Hippocampal formation (tissue), 2 donors: ENCODE measurements around the gene CCNT2.
"Not testable (repeated sequence)": the region's sequence is repeated elsewhere in the genome, so short reads cannot be mapped to it uniquely, and the experiment has no call there.

Source experiments
- DNase-seq, 2 donors: peaks; one replicate each; lab custom pipeline; 2025; lab: John Stamatoyannopoulos, UW

The CCNT2 gene

DNA sequence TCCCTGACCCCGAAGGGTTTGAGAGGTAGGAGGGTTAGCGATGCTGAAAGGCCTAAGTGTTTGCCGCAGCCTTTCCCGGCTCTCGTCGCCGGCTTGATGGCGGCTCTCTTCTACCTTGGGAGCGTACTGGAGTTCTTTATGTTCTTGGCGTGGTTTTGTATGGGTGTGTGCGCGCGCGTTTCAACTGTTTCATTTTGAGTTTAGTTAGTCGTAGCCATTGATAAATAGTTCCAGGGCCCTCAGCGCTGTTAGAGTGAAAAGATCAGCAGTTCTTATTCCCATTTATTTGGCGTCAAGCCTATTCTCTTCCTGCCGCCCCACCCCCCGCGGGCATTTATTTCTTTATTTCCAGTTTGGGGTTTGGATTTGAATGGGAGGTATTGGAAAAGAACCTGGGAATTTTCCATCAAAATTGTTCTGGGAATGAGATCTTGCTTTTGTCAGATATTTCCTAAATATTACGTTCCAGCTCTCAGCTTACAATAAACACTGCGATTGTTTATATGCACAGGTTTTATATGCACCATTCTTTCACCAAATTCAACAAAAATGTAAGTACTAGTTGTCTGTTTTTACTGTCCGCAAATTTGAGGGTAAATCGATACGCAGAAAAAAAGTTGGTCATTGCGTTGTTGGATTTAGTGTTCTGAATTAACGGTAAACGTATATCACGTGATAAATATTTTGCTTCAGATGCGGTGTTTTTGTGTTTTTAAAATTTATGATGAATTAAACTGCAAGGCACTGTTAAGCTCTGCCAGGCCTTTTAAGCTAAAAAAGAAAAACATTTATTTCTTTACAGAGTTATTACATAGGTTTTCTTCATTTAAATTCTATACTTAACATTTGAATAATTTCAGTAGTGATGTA lies 954 bp downstream of the CCNT2 start:
- DNase-seq, result no peak

DNA sequence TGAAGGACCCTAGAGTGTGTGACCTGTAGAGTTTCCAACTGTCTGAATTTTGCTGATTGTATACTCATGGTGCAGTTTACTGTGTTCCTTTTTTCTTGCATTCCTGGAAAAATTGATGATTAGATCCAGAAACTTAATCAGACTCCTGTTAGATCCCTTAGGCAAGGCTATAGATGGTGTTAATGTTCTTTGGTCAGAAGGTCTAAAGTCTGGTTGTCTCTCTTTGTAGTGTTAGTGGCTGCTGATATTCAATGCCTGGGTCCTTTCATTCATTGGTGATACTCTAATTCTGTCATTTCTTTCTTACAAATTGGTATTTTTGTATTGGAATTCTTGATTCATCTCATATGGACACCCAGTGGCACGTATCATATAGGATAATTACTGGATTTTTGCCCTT lies 6.3 kb downstream of the CCNT2 start:
- DNase-seq, result no peak

DNA sequence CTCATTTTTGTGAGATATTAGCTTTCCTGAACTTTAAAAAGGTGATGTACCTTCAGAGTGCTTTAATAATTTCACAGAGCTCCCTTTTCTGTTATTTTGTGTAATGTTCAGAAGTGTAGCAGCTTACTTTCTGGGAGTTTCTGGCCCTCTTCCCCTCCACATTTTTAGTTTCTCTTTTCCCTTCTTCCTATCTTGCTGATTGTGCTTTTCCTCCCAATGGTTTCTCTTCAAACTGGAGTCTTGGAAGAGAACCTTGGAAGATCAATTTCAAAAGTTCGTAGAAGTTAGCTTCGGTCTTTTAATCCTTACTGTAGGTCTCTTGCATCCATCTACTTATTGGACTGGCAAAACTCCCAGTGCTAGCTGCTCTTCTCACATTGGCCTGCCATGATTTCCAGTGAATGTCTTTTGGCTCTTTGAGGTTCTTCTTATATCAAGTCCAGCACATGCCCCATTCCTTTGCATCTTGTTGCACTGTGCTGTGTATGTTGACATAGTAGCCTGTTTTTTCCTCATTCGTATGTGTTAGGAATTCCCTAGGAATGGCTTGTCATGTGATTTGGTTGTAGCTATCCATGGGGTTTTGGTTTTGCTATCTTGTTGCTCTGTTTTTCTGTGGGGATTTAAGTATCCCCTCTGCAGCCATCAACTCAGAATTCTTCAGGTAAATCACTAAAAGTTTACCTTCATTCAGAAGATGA lies 7.8 kb downstream of the CCNT2 start:
- no peak for DNase-seq

DNA sequence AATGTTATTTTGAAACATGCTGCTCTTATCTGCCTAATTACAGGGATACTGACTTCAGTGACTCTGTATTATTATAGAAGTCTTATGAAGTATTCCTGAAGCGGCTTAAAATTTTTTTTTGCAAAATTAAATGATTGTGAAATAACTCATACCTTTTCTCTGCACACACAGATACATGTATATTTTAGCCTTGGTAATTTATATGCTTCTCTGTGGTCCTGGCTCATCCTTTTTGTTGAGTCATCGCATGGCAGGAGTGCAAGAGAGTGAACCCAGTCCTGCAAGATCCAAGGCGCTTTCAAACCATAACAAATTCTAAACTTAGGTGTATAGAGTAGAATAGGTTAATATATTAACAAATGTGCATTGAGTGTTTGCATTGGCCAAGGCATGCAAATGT lies 8.6 kb downstream of the CCNT2 start:
- no peak for DNase-seq

DNA sequence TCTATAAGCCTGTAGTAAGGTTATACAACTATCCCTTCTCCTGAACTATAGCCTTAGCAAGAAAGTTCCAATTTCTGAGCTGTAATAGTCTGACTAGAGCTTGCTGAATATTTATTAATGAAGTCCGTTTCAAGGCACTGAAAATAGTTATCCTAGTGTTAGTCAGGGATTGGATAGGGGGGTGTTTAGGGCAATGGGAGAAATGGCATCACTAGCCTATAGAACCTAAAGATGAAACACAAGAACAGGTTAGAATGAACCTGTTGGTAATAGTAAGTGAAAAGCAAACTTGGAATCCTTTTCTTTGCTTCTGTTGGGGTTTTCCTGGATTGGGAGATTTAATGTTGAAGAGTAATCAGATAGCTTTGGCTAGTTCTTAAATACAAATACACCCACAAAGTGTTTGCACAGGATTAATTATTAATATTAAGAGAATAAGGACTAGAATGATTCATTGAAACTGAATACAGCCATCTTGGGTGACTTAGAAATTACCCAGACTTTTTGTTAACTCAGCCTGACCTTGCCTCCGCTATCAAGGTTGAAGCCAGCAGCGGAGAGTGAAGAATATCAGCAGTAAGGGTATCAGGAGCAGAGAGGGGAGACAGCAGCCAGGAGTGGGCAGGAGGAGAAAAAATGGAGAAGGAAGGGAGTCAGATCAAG lies 14.4 kb downstream of the CCNT2 start:
- DNase-seq, result no peak

DNA sequence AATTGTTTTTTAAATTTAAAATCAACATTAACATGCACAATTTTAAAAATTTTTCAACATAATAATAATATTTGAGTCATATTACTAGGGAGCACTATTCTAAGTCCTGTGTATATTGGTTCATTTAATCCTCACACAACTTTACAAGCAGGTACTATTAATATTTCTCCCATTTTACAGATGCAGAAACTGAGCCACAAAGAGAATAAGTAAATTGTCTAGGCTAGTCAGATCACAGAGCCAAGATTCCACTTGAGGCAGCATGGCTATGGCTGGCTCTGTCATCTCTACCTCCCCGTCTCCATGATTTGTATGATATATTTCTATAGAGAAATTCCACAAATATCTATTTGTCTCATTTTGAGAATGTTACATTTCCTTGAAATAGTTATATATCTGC lies 15.1 kb downstream of the CCNT2 start:
- DNase-seq, result no peak

DNA sequence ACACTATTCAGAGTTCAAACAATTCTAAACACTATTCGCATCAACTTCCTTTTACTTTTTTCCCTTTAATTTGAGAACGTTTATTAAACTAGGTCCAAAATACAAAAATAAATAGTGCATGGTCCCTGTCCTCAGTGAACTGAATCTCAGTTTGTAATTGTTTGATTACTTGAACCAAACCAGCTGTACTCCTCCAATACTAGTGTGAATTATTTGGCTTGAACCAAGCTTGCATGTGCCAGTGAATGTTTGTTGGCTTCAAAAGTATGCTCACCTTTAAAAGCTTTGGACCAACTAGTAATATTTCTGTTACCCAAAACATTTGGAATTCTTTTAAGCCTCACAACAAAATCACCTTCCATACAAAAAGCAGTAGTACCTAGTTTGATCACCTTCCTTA lies 15.5 kb downstream of the CCNT2 start:
- no peak for DNase-seq

DNA sequence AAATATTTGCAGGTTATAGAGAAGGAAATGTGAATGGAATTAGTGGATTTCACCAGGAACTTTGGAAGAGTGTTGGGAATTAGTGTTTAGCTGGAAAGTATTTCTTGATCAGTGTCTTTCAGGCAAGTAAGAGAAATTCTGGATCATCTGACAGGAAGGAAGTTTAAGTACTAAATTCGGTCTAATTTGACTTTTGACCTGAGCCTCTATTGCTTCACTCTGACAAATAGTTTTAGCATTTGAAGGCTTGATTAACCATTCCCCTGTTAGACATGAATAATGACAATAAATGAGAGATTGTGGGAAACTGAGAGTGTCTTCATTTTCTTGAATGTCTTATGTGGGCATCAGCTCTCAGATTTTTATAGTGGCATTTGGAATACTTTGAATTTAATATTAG lies 16.0 kb downstream of the CCNT2 start:
- DNase-seq, result no peak

DNA sequence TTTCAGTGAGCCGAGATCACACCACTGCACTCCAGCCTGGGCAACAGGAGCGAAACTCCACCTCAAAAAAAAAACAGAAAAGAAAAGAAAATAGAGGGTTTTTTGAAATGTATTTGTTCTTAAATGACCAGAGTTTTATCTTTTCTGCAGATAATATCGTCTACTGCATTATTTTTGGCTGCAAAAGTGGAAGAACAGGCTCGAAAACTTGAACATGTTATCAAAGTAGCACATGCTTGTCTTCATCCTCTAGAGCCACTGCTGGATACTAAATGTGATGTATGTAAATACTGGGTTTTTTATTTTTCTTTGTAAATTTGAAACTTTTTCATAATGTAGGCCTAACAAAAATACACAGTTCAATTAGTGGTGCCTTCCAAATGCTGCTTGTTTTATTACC lies 18.1 kb downstream of the CCNT2 start:
- DNase-seq, result no peak

DNA sequence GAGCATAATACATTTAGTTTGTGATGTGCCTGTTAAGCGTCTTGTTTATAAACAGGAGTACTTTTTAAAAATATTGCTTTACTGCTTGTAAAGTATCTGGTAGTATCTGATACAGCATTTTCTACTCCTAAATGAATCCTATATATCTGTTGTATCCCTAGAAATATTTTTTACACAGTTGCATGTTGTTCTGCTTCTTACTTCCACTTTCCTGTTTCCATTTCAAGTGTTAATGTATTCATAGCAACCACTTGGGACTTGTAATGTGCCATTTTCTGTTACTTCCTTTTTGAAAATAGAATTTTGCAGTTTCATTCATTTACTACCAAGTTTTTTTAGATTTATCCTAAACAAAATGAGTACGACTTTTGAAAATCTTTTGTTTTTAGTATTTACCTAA lies 24.9 kb downstream of the CCNT2 start:
- DNase-seq, result no peak

DNA sequence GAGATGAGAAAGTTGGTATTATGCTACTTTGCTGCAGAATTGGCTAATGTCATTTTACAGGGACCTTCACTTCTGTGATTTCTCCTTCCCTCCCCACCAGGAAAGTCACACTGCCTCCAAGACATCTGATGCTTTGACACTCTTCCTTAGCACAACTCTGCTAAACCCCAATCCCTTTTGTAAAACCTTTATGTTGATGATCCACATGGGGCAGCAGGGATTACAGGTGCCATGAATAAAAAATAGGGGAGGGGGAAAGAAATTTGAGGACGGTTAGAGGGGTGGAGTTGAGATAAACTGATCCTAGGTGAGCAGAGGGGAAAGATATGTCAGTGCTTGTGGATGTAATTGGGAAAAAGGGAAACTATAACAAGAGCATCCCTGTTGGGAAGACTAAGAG lies 26.4 kb downstream of the CCNT2 start:
- no peak for DNase-seq

DNA sequence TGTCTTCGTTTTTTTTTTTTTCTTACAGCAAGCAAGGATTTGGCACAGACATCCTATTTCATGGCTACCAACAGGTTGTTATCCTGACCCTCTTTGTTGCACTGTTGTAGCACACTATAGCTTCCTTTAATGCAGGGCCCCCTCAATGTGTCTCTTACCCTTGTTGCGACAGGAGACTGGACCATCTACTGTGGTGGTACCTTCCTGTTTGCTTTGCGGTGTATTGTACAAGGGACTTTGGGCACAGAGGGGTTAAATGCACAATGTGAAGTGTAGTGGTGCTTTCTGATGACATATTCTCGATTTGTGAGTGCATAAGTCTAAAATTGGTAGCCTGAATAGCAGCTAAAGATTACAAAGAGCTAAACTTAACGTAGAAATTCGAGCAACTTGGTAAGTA lies 27.5 kb downstream of the CCNT2 start:
- DNase-seq, result no peak

DNA sequence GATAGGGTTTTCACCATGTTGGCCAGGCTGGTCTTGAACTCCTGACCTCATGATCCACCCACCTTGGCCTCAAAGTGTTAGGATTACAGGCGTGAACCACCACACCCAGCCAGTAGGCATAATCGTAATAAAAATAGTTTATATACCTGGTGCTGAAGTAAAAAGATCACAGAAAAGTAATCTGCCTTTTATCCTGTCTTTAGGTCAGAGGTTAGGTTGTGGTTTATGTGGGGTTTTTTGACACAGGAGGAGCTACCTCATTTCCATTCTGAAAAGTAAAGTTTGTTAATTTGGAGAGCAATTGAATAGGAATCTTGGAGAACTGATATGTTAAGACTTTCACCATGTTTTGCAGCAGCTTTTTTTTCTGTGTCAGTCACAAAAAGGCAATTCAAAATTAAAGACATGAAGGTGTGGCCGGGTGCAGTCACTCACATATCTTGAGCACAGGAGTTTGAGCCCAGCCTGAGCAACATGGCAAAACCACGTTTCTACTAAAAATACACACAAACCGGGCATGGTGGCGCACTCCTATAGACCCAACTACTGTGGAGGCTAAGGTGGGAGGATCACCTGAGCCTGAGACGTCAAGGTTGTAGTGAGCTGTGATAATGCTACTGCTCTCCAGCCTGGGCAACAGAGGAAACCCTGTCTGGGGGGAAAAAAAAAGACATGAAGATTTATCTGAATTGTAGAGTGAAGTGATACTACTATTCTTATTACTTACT lies 31.5 kb downstream of the CCNT2 start:
- no peak for DNase-seq

DNA sequence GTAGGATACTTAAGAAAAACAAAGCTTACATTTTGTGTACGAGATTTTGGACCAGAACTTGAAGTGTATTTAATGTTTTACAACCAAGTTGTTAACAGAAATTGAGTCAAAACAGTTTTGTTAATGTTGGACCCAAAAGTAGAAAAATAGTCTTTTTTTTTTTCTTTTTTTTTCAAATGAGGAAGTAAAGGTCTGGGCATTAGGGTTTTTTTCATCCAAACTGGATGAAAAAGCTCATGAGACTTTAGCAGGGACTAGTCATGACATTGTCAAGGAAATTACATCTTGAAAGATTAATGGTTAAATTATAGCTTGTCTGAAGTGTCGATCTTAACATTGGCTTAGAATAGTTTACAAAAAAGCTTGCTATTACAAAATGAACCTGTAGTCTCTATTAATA lies 32.3 kb downstream of the CCNT2 start:
- no peak for DNase-seq

DNA sequence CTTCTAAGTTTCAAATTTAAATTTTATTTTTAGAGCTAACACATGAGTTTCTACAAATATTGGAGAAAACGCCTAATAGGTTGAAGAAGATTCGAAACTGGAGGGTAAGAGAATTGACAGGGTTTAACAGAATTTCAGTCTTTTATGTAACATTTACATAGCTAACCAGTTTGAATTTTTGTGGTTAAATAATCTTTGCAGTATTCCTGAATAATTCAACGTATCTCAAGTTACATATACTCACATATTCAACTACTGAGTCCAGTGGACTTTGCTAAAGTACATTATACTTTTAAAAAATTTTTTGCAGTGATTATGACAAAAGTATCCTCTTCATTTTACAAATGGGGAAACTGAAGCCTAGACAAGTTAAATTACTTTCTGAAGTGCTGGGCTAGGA lies 34.0 kb downstream of the CCNT2 start:
- no peak for DNase-seq

DNA sequence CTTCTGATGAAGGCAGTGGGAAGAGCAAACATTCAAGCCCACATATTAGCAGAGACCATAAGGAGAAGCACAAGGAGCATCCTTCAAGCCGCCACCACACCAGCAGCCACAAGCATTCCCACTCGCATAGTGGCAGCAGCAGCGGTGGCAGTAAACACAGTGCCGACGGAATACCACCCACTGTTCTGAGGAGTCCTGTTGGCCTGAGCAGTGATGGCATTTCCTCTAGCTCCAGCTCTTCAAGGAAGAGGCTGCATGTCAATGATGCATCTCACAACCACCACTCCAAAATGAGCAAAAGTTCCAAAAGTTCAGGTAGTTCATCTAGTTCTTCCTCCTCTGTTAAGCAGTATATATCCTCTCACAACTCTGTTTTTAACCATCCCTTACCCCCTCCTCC lies 35.4 kb downstream of the CCNT2 start:
- DNase-seq, result no peak

DNA sequence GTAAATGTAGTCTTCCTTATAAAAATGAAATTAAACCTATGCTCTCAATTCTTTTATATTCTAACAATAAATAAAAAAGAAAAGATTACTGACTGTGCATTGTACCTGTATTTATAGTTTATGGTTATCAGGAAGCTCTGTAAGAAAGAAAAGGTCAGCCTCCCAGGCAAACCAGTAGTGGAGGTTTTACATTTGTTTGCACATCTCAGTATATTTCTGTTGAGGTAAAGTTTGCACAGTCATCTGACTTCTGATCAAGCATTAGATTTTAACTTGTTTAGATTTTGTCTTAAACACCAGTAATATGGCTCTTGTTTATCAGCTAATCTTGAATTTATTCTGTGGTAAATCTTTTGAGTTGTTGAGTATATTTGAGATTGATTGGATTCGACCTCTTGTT lies 37.1 kb downstream of the CCNT2 start:
- no peak for DNase-seq

DNA sequence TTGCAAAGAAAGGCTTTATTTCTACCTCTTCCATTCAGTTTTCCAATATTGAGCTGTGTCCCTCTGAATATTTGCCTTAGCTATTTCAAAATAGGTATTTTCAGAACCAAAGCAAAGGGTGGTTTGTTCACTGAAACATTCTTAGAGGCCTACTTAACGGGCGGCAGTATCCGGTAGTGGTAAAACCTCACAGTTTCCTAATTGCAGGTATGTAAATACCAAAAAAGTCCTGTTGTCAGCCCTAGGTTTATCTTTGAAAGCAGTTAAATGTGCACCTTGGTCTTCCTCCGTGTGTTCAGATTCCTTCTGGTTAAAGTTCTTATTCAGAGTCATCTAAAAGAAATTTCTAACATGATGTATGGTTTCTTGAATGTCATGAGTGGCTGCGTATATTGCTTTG lies 38.9 kb downstream of the CCNT2 start:
- no peak for DNase-seq

DNA sequence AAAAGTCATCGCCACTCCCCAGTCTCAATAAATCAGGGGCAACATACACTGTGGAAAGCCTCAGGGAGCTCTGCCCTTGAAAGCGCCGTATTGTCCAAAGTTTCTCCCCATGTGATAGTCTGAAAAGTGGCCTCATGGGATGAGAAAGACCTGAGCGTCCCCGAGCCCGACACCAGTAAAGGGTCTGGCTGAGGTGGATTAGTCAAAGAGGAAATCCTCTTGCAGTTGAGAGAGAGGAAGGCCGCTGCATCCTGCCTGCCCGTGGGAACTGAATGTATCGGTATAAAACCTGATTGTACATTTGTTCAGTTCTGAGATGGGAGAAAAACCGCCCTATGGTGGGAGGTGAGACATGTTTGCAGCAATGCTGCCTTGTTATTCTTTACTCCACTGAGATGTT lies 48.5 kb downstream of the CCNT2 start:
- not testable (repeated sequence) for DNase-seq

DNA sequence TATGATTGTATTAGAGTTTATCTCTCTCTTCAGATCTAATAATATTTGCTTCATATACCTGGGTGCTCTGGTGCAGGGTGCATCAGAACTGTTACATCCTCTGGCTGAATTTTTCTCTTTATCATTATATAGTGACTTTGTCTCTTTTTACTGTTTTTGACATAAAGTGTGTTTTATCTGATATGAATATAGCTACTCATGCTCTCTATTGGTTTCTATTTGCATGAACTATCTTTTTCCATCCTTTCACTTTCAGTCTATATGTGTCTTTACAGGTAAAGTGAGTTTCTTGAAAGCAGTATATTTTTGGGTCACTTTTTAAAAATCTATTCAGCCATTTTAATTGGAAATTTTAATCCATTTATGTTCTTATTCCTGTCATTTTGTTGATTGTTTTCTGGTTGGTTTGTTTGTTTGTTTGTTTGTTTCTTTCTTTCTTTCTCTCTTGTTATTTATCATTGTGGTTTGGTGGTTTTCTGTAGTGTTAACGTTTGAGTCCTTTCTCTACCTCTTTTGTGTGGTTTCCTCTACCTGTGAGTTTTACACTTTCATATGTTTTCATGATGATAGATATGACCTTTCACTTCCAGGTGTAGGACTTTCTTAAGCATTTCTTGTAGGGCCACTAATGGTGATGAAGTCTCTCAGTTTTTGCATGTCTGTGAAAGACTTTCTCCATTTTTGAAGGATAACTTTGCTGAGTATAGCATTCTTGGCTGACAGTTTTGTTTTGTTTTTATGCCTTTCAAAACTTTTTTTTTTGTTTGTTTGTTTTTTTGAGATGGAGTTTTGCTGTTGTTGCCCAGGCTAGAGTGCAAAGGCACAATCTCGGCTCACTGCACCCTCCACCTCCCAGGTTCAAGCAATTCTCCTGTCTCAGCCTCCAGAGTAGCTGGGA lies 54.9 kb downstream of the CCNT2 start:
- no peak for DNase-seq

DNA sequence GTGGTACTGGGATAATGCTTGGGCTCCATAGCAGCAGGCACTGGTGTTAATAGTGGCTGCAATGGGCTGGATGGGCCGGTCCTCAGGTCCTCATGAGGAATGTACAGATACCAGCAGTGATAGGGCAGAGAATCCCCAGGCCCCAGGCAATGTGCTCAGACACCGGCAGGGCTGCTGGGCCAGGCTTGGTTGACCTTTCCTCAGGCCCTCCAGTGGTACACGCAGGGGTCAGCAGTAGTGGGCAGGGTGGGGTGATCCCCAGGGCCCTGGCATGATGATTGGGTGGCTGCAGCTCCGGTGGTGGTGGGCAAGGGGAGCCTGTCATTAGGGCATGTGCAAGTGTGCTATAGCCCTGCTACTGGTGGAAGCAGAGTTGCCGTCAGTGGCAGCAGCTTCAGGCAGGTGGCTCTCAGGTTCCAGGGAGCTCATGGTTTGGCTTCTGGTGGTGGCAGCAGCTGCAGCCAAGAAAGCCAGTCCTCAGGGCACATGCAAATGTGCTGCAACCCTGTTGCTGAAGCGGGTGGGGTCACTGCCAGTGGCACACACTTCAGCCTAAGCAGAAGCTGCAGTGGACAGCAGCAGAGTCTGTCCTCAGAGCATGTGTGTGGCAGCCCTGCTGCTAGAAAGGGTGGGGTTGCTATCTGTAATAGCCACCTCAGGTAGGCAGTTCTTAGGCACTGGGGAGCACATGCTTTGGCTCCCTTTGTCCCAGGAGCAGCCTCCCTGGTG lies 56.8 kb downstream of the CCNT2 start:
- no peak for DNase-seq
